Embryonic facial prominence (tissue), 1 donor: Measurements from ENCODE around the gene ST6GALNAC1.
A peak's percentile ranks its signal among the peaks of the same experiment; 100 is the strongest.

Experiments used
- DNase-seq: peaks from one replicate; pipeline ENCODE4 v3.0.0-alpha.2; 2016; ENCODE audit errors: extremely low spot score

Gene ST6GALNAC1

GRCh38 chr17:76676629-76677028 is 33.1 kb upstream of the ST6GALNAC1 start:
- no peak for DNase-seq

GRCh38 chr17:76675648-76676047 is 32.1 kb upstream of the ST6GALNAC1 start:
- no peak for DNase-seq

GRCh38 chr17:76674600-76674999 is 31.0 kb upstream of the ST6GALNAC1 start:
- DNase-seq = no peak

- no peak for DNase-seq
These were observed 30.2 kb upstream of the ST6GALNAC1 start for GRCh38 chr17:76673729-76674128.

GRCh38 chr17:76672892-76673291 is 29.3 kb upstream of the ST6GALNAC1 start:
- no peak for DNase-seq

GRCh38 chr17:76672270-76672851 is 28.8 kb upstream of the ST6GALNAC1 start:
- no peak for DNase-seq

- DNase-seq = no peak
These were observed 28.3 kb upstream of the ST6GALNAC1 start for GRCh38 chr17:76671912-76672262.

GRCh38 chr17:76671123-76671911 is 27.8 kb upstream of the ST6GALNAC1 start:
- DNase-seq = peak; percentile 98

- DNase-seq = no peak
These were observed 27.2 kb upstream of the ST6GALNAC1 start for GRCh38 chr17:76670718-76671122.

GRCh38 chr17:76670020-76670717 is 26.6 kb upstream of the ST6GALNAC1 start:
- no peak for DNase-seq

GRCh38 chr17:76667786-76668453 is 24.4 kb upstream of the ST6GALNAC1 start:
- no peak for DNase-seq

GRCh38 chr17:76667491-76667755 is 23.9 kb upstream of the ST6GALNAC1 start:
- no peak for DNase-seq

- DNase-seq = no peak
These were observed 17.1 kb upstream of the ST6GALNAC1 start for GRCh38 chr17:76660656-76661042.

GRCh38 chr17:76659928-76660655 is 16.5 kb upstream of the ST6GALNAC1 start:
- no peak for DNase-seq

- no peak for DNase-seq
These were observed 14.7 kb upstream of the ST6GALNAC1 start for GRCh38 chr17:76658242-76658662.

- DNase-seq = no peak
These were observed 14.1 kb upstream of the ST6GALNAC1 start for GRCh38 chr17:76657505-76658241.

- no peak for DNase-seq
These were observed 10.9 kb upstream of the ST6GALNAC1 start for GRCh38 chr17:76654408-76654807.

GRCh38 chr17:76650504-76650903 is 6.9 kb upstream of the ST6GALNAC1 start:
- DNase-seq = no peak

GRCh38 chr17:76646712-76647111 is 3.2 kb upstream of the ST6GALNAC1 start:
- DNase-seq = no peak

- DNase-seq = no peak
These were observed 1.9 kb upstream of the ST6GALNAC1 start for GRCh38 chr17:76645481-76645880.

- DNase-seq = no peak
These were observed 1.4 kb upstream of the ST6GALNAC1 start for GRCh38 chr17:76644995-76645394.
